ENCODE results near the gene TFCP2.

TFCP2 gene

DNA sequence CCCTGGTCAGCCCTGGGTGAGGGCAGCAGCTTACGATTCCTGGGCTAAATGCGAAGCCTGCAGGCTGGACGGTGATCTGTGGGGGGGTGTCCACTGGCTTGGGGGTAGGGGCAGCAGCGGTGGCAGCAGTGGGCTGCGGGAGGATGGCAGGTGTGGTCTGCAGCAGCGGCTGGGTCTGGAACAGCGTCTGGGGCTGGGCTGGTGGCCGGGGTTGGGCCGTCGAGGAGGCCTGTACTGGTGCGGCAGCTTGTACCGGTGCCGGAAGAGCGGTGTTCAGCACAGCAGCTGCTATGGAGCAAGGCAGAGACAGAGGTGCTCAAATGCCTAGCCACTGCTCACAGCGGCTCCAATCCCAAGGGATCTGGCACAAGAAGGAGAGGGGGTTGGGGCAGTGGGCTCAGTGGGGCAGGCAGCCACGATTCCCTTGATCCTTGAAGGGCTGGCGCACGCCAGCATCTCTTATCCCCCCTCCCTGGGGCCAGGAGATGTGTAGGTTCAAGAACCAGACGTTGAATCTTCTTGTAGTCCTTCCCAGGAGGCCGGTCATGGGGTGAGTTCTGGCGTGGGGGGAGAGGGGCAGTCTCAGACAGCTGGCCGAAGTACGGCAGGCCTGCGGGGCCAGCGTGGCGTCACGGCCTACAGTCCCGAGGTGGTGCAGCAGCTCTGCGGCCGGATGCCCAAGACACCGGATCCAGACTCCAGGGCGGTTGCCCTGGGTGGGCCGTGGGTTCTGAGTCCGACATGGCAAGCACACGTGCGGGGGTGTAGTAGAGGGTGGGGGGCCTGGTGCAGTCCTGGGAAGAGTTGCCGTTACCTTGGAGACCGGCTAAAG lies 25.0 kb upstream of the TFCP2 start:
- Histone ChIP-seq H3K4me3 (no peak overlapping the region), H3K27ac (no peak overlapping the region)
- no peak for DNase-seq (ENCODE audit: low spot score)
- TF ChIP-seq, protein P1, sequence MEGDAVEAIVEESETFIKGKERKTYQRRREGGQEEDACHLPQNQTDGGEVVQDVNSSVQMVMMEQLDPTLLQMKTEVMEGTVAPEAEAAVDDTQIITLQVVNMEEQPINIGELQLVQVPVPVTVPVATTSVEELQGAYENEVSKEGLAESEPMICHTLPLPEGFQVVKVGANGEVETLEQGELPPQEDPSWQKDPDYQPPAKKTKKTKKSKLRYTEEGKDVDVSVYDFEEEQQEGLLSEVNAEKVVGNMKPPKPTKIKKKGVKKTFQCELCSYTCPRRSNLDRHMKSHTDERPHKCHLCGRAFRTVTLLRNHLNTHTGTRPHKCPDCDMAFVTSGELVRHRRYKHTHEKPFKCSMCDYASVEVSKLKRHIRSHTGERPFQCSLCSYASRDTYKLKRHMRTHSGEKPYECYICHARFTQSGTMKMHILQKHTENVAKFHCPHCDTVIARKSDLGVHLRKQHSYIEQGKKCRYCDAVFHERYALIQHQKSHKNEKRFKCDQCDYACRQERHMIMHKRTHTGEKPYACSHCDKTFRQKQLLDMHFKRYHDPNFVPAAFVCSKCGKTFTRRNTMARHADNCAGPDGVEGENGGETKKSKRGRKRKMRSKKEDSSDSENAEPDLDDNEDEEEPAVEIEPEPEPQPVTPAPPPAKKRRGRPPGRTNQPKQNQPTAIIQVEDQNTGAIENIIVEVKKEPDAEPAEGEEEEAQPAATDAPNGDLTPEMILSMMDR (IDR thresholded peaks at IDR 0.05): no peak

DNA sequence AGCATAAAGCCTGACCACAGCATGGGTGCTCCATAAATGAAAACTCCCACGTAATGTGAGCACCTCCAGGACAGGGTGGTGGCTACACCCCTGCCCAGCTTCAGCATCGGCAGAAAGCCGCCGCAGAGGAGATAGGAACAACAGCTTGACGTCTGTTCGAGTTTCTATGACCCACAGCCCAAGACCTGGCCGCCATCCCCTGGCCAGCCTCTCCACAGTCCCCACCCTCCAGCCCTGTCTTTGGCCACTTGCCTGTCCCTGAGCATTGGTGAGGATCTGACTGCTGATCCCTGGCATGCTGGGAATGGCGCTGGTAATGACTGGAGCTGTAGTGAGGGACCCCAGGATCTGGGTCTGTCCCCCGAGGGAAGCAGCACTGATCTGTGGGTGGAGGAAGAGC lies 23.6 kb upstream of the TFCP2 start:
- TF ChIP-seq, protein P1 (IDR thresholded peaks at IDR 0.05): no peak
- no peak overlapping the region for H3K4me3 ChIP-seq
- H3K27ac ChIP-seq: no peak overlapping the region
- no peak for DNase-seq (ENCODE audit: low spot score)

- DNase-seq (ENCODE audit: low spot score): no peak
- Histone ChIP-seq H3K4me3 (no peak overlapping the region), H3K27ac (no peak overlapping the region)
- TF ChIP-seq, protein P1 (IDR thresholded peaks at IDR 0.05): no peak
These were observed 22.9 kb upstream of the TFCP2 start for GRCh38 chr12:51195841-51196240.

- no peak for DNase-seq (ENCODE audit: low spot score)
- TF ChIP-seq, protein P1 (IDR thresholded peaks at IDR 0.05): no peak
- Histone ChIP-seq H3K27ac (no peak overlapping the region), H3K4me3 (no peak overlapping the region)
These were observed 19.3 kb upstream of the TFCP2 start for GRCh38 chr12:51192284-51192671.

- Histone ChIP-seq H3K27ac (no peak overlapping the region), H3K4me3 (no peak overlapping the region)
- TF ChIP-seq, protein P1 (IDR thresholded peaks at IDR 0.05): no peak
- DNase-seq (ENCODE audit: low spot score): no peak
These were observed 18.8 kb upstream of the TFCP2 start for GRCh38 chr12:51191516-51192283.

DNA sequence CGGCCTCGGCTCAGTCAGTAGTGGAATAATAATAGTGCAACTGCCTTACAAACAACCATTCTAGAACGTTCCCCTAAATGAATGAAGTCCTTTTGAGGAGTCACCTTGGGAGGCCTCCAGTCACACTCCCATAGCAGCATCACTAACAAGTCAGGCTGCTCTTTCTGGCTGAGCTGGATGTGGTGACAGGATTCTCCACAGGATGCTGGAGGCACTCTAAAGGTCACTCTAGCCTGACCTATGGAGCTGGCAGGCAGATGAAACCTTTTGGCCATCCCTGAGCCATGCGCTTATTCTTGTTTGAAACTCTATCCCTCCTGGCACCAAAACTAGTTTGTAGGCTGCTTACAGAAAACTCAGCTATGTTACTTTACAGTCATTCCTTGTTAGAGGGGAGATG lies 17.9 kb upstream of the TFCP2 start:
- H3K27ac ChIP-seq: no peak overlapping the region
- TF ChIP-seq, protein P1 (IDR thresholded peaks at IDR 0.05): no peak
- DNase-seq (ENCODE audit: low spot score): no peak
- no peak overlapping the region for H3K4me3 ChIP-seq
